ENCODE measurements around the gene TSC22D1.
"Not testable (repeated sequence)": the region's sequence is repeated elsewhere in the genome, so short reads cannot be mapped to it uniquely, and the experiment has no call there.

The TSC22D1 gene

GRCh38 chr13:44507639-44508038 lies 68.5 kb downstream of the TSC22D1 start:
- no peak for DNase-seq (ENCODE audit: low spot score)

GRCh38 chr13:44506719-44507118 lies 69.4 kb downstream of the TSC22D1 start:
- DNase-seq (ENCODE audit: low spot score) = no peak

- DNase-seq (ENCODE audit: low spot score) = no peak
Observed at GRCh38 chr13:44506251-44506650, 69.9 kb downstream of the TSC22D1 start.

- DNase-seq (ENCODE audit: low spot score) = no peak
Observed at GRCh38 chr13:44504116-44504515, 72.0 kb downstream of the TSC22D1 start.

GRCh38 chr13:44498969-44499368 lies 77.2 kb downstream of the TSC22D1 start:
- DNase-seq (ENCODE audit: low spot score) = no peak

GRCh38 chr13:44498502-44498901 lies 77.6 kb downstream of the TSC22D1 start:
- no peak for DNase-seq (ENCODE audit: low spot score)

- no peak for DNase-seq (ENCODE audit: low spot score)
Observed at GRCh38 chr13:44497801-44498200, 78.3 kb downstream of the TSC22D1 start.

- no peak for DNase-seq (ENCODE audit: low spot score)
Observed at GRCh38 chr13:44493213-44493812, 82.8 kb downstream of the TSC22D1 start.

- no peak for DNase-seq (ENCODE audit: low spot score)
Observed at GRCh38 chr13:44489751-44490150, 86.4 kb downstream of the TSC22D1 start.

GRCh38 chr13:44487989-44488388 lies 88.1 kb downstream of the TSC22D1 start:
- no peak for DNase-seq (ENCODE audit: low spot score)

GRCh38 chr13:44484562-44485138 lies 91.5 kb downstream of the TSC22D1 start:
- DNase-seq (ENCODE audit: low spot score) = no peak

- no peak for DNase-seq (ENCODE audit: low spot score)
Observed at GRCh38 chr13:44474122-44474910, 101.8 kb downstream of the TSC22D1 start.

- DNase-seq (ENCODE audit: low spot score) = no peak
Observed at GRCh38 chr13:44471686-44472085, 104.4 kb downstream of the TSC22D1 start.

- peak; percentile 42 for DNase-seq (ENCODE audit: low spot score)
Observed at GRCh38 chr13:44470638-44471562, 105.2 kb downstream of the TSC22D1 start.

- no peak for DNase-seq (ENCODE audit: low spot score)
Observed at GRCh38 chr13:44468874-44469273, 107.3 kb downstream of the TSC22D1 start.

- DNase-seq (ENCODE audit: low spot score) = no peak
Observed at GRCh38 chr13:44465318-44465717, 110.8 kb downstream of the TSC22D1 start.

GRCh38 chr13:44464471-44464870 lies 111.7 kb downstream of the TSC22D1 start:
- no peak for DNase-seq (ENCODE audit: low spot score)

GRCh38 chr13:44463759-44464158 lies 112.4 kb downstream of the TSC22D1 start:
- DNase-seq (ENCODE audit: low spot score) = no peak

GRCh38 chr13:44459674-44460073 lies 116.5 kb downstream of the TSC22D1 start:
- DNase-seq (ENCODE audit: low spot score) = no peak

- DNase-seq (ENCODE audit: low spot score) = no peak
Observed at GRCh38 chr13:44458313-44458975, 117.7 kb downstream of the TSC22D1 start.

- not testable (repeated sequence) for DNase-seq (ENCODE audit: low spot score)
Observed at GRCh38 chr13:44456212-44456611, 119.9 kb downstream of the TSC22D1 start.

Data from SK-N-DZ (cell line).